A549 (cell line): ENCODE data around the gene THAP4. TPM values are rescaled to one million over a fixed set of nuclear protein-coding genes. Genes with fewer than 3 reads are reported as not detected.

Source experiments
- ATAC-seq, 2 experiments: fragments of 200-7000 bp in 1 of 2; fragments of >200 bp in 1 of 2; cut with Nextera tagmentation in 1 of 2; cut with Tn5 transposase in 1 of 2; 3 replicates each; pipeline versions ENCODE4 v1.8.0 to v1.9.1; 2018 to 2020; ENCODE audit warnings: mild to moderate bottlenecking in 1 of 2, moderate library complexity in 1 of 2
- CTCF ChIA-PET: fragments of 300-600 bp; sonication (Branson Sonifier 250); formaldehyde crosslinking; extraction: SDS; loops from one replicate; lab custom pipeline; 2021; ENCODE audit warnings: antibody characterized with exemption, inconsistent platforms; lab: Yijun Ruan, JAX
- POLR2A ChIA-PET: fragments of 350-600 bp; formaldehyde crosslinking; extraction: SDS; loops from one replicate; lab custom pipeline; 2021; ENCODE audit warnings: antibody characterized with exemption, inconsistent platforms; lab: Yijun Ruan, JAX
- DNase-seq, 2 experiments: peaks; one replicate each; pipeline versions ENCODE4 v3.0.0 to v3.0.0-alpha.2; 2011 to 2016; ENCODE audit warnings: low read depth in 1 of 2, low spot score in 1 of 2
- FAIRE-seq: peaks from 2 replicates; lab custom pipeline; 2011; peaks lifted over from hg19 to GRCh38; lab: Jason Lieb, UNC
- H3K27ac ChIP-seq, 2 experiments: fragments of >200 bp; sonication (Bioruptor Twin); formaldehyde crosslinking; 3 replicates each; pipeline ENCODE4 v1.5.1; 2016 to 2017
- H3K4me1 ChIP-seq: fragments of >200 bp; sonication (Bioruptor Twin); formaldehyde crosslinking; 3 replicates; pipeline ENCODE4 v1.6.1; 2016
- H3K4me2 ChIP-seq: fragments of >200 bp; sonication (Bioruptor Twin); formaldehyde crosslinking; 3 replicates; pipeline ENCODE4 v1.6.1; 2016
- H3K4me3 ChIP-seq: fragments of >200 bp; sonication (Bioruptor Twin); formaldehyde crosslinking; 3 replicates; pipeline ENCODE4 v1.5.1; 2016
- H3K9me3 ChIP-seq: fragments of >200 bp; sonication (Bioruptor Twin); formaldehyde crosslinking; 3 replicates; pipeline ENCODE4 v1.6.1; 2016
- BCL3 ChIP-seq: fragments of >200 bp; sonication (Bioruptor Twin); formaldehyde crosslinking; IDR thresholded peaks from 3 replicates; pipeline ENCODE4 v1.6.1; 2016
- BHLHE40 ChIP-seq: IDR thresholded peaks from 2 replicates; pipeline ENCODE4 v1.6.1; 2012; ENCODE audit warnings: low read depth, low read length, inconsistent platforms
- CHD4 ChIP-seq: fragments of 200-600 bp; sonication (generic); IDR thresholded peaks from 2 replicates; pipeline ENCODE4 v1.6.1; 2016; ENCODE audit warnings: antibody characterized with exemption, mild to moderate bottlenecking, borderline replicate concordance
- EHMT2 ChIP-seq: fragments of 200-600 bp; sonication (generic); IDR thresholded peaks from 2 replicates; pipeline ENCODE4 v1.6.1; 2016; ENCODE audit warnings: antibody characterized with exemption, low read depth, mild to moderate bottlenecking, moderate library complexity
- EP300 ChIP-seq, 2 experiments: fragments of >200 bp; sonication (Bioruptor Twin); formaldehyde crosslinking; IDR thresholded peaks; 2 replicates in 1 of 2; 3 replicates in 1 of 2; pipeline ENCODE4 v1.6.1; 2016 to 2017
- FOSL2 ChIP-seq, 2 experiments: fragments of 450-650 bp in 1 of 2; fragments of >200 bp in 1 of 2; sonication (Bioruptor Twin) in 1 of 2; formaldehyde crosslinking; IDR thresholded peaks; 2 replicates each; pipeline versions ENCODE4 v1.5.0 to v1.6.1; 2016 to 2020; ENCODE audit warnings: mild to moderate bottlenecking in 1 of 2, moderate library complexity in 1 of 2
- FOXS1 ChIP-seq: fragments of 250-450 bp; sonication (Bioruptor Pico); IDR thresholded peaks from 2 replicates; pipeline ENCODE4 v1.5.0; 2020; ENCODE audit warnings: mild to moderate bottlenecking, moderate library complexity
- GATA3 ChIP-seq: IDR thresholded peaks from 2 replicates; pipeline ENCODE4 v1.6.1; 2012; ENCODE audit warnings: borderline replicate concordance
- HMGXB4 ChIP-seq: fragments of 250-450 bp; sonication (Bioruptor Pico); IDR thresholded peaks from 2 replicates; pipeline ENCODE4 v1.5.0; 2021; ENCODE audit warnings: mild to moderate bottlenecking, moderate library complexity, borderline replicate concordance
- HOXB5 ChIP-seq: fragments of 250-450 bp; sonication (Bioruptor Pico); IDR thresholded peaks from 2 replicates; pipeline ENCODE4 v1.5.0; 2020; ENCODE audit warnings: mild to moderate bottlenecking, moderate library complexity
- JUN ChIP-seq, 2 experiments: fragments of >200 bp; sonication (Bioruptor Twin); formaldehyde crosslinking; IDR thresholded peaks; 2 replicates in 1 of 2; 3 replicates in 1 of 2; pipeline ENCODE4 v1.6.1; 2016 to 2017
- JUNB ChIP-seq: fragments of >200 bp; sonication (Bioruptor Twin); formaldehyde crosslinking; IDR thresholded peaks from 2 replicates; pipeline ENCODE4 v1.6.1; 2016
- KDM1A ChIP-seq: fragments of 200-600 bp; sonication (generic); IDR thresholded peaks from 2 replicates; pipeline ENCODE4 v1.6.1; 2016; ENCODE audit warnings: low read depth, mild to moderate bottlenecking
- KDM5A ChIP-seq: fragments of 200-600 bp; sonication (generic); IDR thresholded peaks from 2 replicates; pipeline ENCODE4 v1.6.1; 2016; ENCODE audit warnings: antibody characterized with exemption, mild to moderate bottlenecking
- MAX ChIP-seq: IDR thresholded peaks from 2 replicates; pipeline ENCODE4 v1.6.1; 2012
- MYC ChIP-seq: IDR thresholded peaks from 2 replicates; pipeline ENCODE4 v1.6.1; 2012; ENCODE audit warnings: mild to moderate bottlenecking, inconsistent platforms, low read length, improper control_type of control experiment, borderline replicate concordance
- PBX3 ChIP-seq: IDR thresholded peaks from 2 replicates; pipeline ENCODE4 v1.6.1; 2012
- PHF8 ChIP-seq: fragments of 200-600 bp; sonication (generic); IDR thresholded peaks from 2 replicates; pipeline ENCODE4 v1.6.1; 2016; ENCODE audit warnings: low read depth, mild to moderate bottlenecking, antibody characterized with exemption, moderate library complexity, borderline replicate concordance
- POLR2A ChIP-seq: IDR thresholded peaks from 2 replicates; pipeline ENCODE4 v1.6.1; 2012; ENCODE audit warnings: mild to moderate bottlenecking, low read length
- POLR2AphosphoS2 ChIP-seq: conservative IDR thresholded peaks from 2 replicates; pipeline ENCODE4 v1.6.1; 2012; ENCODE audit warnings: low read length, improper control_type of control experiment, inconsistent platforms
- RAD21 ChIP-seq, 2 experiments: fragments of >200 bp in 1 of 2; sonication (Bioruptor Twin) in 1 of 2; formaldehyde crosslinking in 1 of 2; IDR thresholded peaks in 1 of 2; conservative IDR thresholded peaks in 1 of 2; 2 replicates in 1 of 2; 3 replicates in 1 of 2; pipeline ENCODE4 v1.6.1; 2012 to 2018; ENCODE audit warnings: inconsistent platforms in 1 of 2
- REST ChIP-seq: fragments of 200-600 bp; sonication (generic); IDR thresholded peaks from 2 replicates; pipeline ENCODE4 v1.6.1; 2016; ENCODE audit warnings: antibody characterized with exemption, mild to moderate bottlenecking, moderate library complexity
- RFX5 ChIP-seq: fragments of 450-650 bp; IDR thresholded peaks from 2 replicates; pipeline ENCODE4 v1.7.1; 2014; ENCODE audit warnings: antibody characterized with exemption, mild to moderate bottlenecking, moderate library complexity
- SREBF2 ChIP-seq: fragments of 450-650 bp; IDR thresholded peaks from 2 replicates; pipeline ENCODE4 v1.6.1; 2014; ENCODE audit warnings: mild to moderate bottlenecking, moderate library complexity
- WGBS: methylation state at CpG from one replicate; pipeline ENCODE4 v1.1.6; 2017; ENCODE audit errors: missing lambda C conversion rate; 5-methylcytosine and 5-hydroxymethylcytosine counted together
- polyA minus RNA-seq: library from RNA; depleted of rRNA, polyadenylated mRNA; stranded (reverse); fragments of >200 nt; gene quantifications from 2 replicates; pipeline ENCODE4 v1.2.3, GENCODE V29; 2011; rRNA and poly(A)+ RNA removed
- polyA plus RNA-seq, 4 experiments: library from polyadenylated mRNA; depleted of rRNA in 3 of 4; stranded (reverse); fragments of >200 nt; fragmentation: RNase III in 1 of 4; extraction: RNeasy Plus Mini Kit Qiagen cat#74134 plus additional on column Dnase treatment in 1 of 4; gene quantifications; 2 replicates in 3 of 4; 3 replicates in 1 of 4; pipeline ENCODE4 v1.2.3, GENCODE V29; 2011 to 2017

THAP4 gene
- polyA plus RNA-seq (2011; rRNA removed) (36.1 and 37.3 TPM in 2 replicates), polyA plus RNA-seq (2017; fragmentation: RNase III; extraction: RNeasy Plus Mini Kit Qiagen cat#74134 plus additional on column Dnase treatment) (51.0 to 56.7 TPM (median 53.2 TPM) in 3 replicates), polyA minus RNA-seq (49.8 and 63.5 TPM in 2 replicates)
- polyA plus RNA-seq (2012; cell fraction: cytosol; rRNA removed), result 103 and 105 TPM in 2 replicates
- 58.3 and 68.4 TPM in 2 replicates for polyA plus RNA-seq (2012; cell fraction: nucleus; rRNA removed)

GRCh38 chr2:241637018-241637794, at the start of gene THAP4, which contains the start of gene ATG4B:
THAP4 (minus strand) TSS chr2:241637158; CDS start chr2:241637017, 141 bp downstream.
ATG4B (plus strand) TSS chr2:241637693; CDS start chr2:241637715, 22 bp downstream.
- Histone ChIP-seq H3K4me1 (peaks cover 21% of the 10 kb centered on the region), H3K27ac (peak within 1 kb of the TSS; percentile 96 to 100), H3K4me3 (peak within 1 kb of the TSS; percentile 88), H3K4me2 (peak within 1 kb of the TSS; percentile 96), H3K9me3 (no peaks in the 10 kb centered on the region)
- peak; percentile 81 to 87 for ATAC-seq
- ChIA-PET POLR2A (interaction anchor here (0.7 to 1.0 kb wide), 2 partner anchors 12 to 79 kb away, joined by 3 read pairs; partner anchors contain the start of gene BOK), CTCF (interaction anchor here (0.9 to 1.1 kb wide), 2 partner anchors 22 to 786 kb away, joined by 3 to 4 read pairs; no protein-coding TSS in a partner anchor)
- FAIRE-seq, result no peak
- DNase-seq, result peak; percentile 70 to 92
- 2% methylated on average over 19 of the region's 123 CpGs for WGBS
- TF ChIP-seq REST (peak; percentile 34; the same call in 1 of the 2 replicates), PHF8 (0 out of 2 replicates have a peak, but pooled peaks have one; percentile 59), KDM5A (peak; percentile 64), BCL3 (no peak), RAD21 (conservative IDR thresholded peaks at IDR 0.05 in 1 of 2, IDR thresholded peaks at IDR 0.05 in 1 of 2) (no peak), GATA3 (no peak), HMGXB4 (no peak), FOSL2 (IDR thresholded peaks at IDR 0.05) (no peak), FOSL2 (CRISPR knock-in tag; IDR thresholded peaks at IDR 0.05) (no peak), BHLHE40 (no peak), MYC (0 out of 2 replicates have a peak, but pooled peaks have one; percentile 51), KDM1A (no peak), FOXS1 (no peak), JUNB (no peak), CHD4 (no peak), JUN (IDR thresholded peaks at IDR 0.05) (peak; percentile 63 to 86; a peak in 4 of 5 replicates), POLR2AphosphoS2 (no peak), RFX5 (peak; percentile 69; the same call in 1 of the 2 replicates), EP300 (IDR thresholded peaks at IDR 0.05) (no peak), PBX3 (0 out of 2 replicates have a peak, but pooled peaks have one; percentile 56), HOXB5 (CRISPR knock-in tag) (peak; percentile 64; the same call in 1 of the 2 replicates), SREBF2 (no peak), POLR2A (peak; percentile 80), EHMT2 (no peak), MAX (peak; percentile 60; the same call in 1 of the 2 replicates)
